Measurements from ENCODE around the gene C1orf21. TPM values are rescaled to one million over a fixed set of nuclear protein-coding genes. Genes with fewer than 3 reads are reported as not detected.

The C1orf21 gene
- total RNA-seq, 4 donors from 2014 or later, result 36.3 to 115 (median 79.4) TPM

GRCh38 chr1:184399192-184399847 lies 12.5 kb downstream of the C1orf21 start:
- no peak overlapping the region for H3K4me3 ChIP-seq
- H3K27me3 ChIP-seq, result no peaks in the 10 kb centered on the region
- TF ChIP-seq POLR2A (IDR thresholded peaks at IDR 0.05) (no peak), CTCF (IDR thresholded peaks at IDR 0.05) (no peak)
- DNase-seq, result no peak
- no peaks in the 10 kb centered on the region for H3K36me3 ChIP-seq
- no peaks in the 10 kb centered on the region for H3K4me1 ChIP-seq
- no peak overlapping the region for H3K27ac ChIP-seq
- no peaks in the 10 kb centered on the region for H3K9me3 ChIP-seq

DNA sequence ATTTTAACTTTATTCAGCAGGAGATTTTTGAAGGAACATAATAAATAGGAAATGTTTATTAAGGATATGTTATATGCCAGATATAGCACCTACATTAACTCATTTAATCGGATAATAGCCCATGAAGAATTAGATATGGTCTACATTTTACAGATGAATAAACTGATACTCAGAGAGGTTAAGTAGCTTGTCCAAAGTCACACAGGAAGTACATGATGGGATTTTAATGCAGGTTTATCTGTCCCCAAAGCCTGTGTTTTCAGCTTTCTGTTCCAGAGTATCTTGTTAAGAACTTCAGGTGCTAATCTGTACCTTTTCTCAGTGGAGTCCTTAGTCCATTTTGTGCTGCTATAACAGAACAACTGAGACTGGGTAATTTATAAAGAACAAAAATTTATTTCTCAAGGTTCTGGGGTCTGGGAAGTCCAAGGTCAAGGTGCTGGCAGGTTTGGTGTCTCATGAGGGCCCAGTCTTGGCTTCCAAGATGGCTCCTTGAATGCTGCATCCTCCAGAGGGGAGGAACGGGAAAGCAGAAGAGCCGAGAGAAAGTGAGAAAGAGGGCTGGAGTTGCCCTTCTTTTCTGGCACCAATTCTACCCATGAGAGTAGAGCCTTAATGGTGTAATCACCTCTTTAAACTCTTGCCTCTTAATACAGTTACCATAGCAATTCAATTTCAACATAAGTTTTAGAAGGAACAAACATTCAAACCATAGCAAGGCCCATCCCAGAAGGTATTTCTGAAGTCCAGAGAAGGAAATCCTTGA lies 17.3 kb downstream of the C1orf21 start:
- peaks cover 0 to 27% (median 0%) of the 10 kb centered on the region in 4 donors for H3K4me1 ChIP-seq
- no peak overlapping the region for H3K4me3 ChIP-seq
- no peaks in the 10 kb centered on the region for H3K27me3 ChIP-seq
- H3K36me3 ChIP-seq, result no peaks in the 10 kb centered on the region
- DNase-seq, result no peak
- H3K27ac ChIP-seq, result no peak overlapping the region
- TF ChIP-seq CTCF (IDR thresholded peaks at IDR 0.05) (no peak), POLR2A (IDR thresholded peaks at IDR 0.05) (no peak)
- H3K9me3 ChIP-seq, result no peaks in the 10 kb centered on the region

GRCh38 chr1:184404727-184405027 lies 17.8 kb downstream of the C1orf21 start:
- H3K9me3 ChIP-seq, result no peaks in the 10 kb centered on the region
- H3K27me3 ChIP-seq, result no peaks in the 10 kb centered on the region
- H3K4me3 ChIP-seq, result no peak overlapping the region
- no peak overlapping the region for H3K27ac ChIP-seq
- no peaks in the 10 kb centered on the region for H3K36me3 ChIP-seq
- TF ChIP-seq CTCF (IDR thresholded peaks at IDR 0.05) (no peak), POLR2A (IDR thresholded peaks at IDR 0.05) (no peak)
- DNase-seq, result no peak
- H3K4me1 ChIP-seq, result peaks cover 0 to 30% (median 0%) of the 10 kb centered on the region in 4 donors

- no peak for TF ChIP-seq POLR2A (IDR thresholded peaks at IDR 0.05)
- TF ChIP-seq CTCF (IDR thresholded peaks at IDR 0.05), result no peak
- no peak for DNase-seq
- Histone ChIP-seq H3K4me3 (no peak overlapping the region), H3K4me1 (peaks cover 0 to 30% (median 0%) of the 10 kb centered on the region in 4 donors), H3K9me3 (no peaks in the 10 kb centered on the region), H3K27ac (no peak overlapping the region), H3K27me3 (no peaks in the 10 kb centered on the region), H3K36me3 (no peaks in the 10 kb centered on the region)
Measured at GRCh38 chr1:184405094-184405800, 18.4 kb downstream of the C1orf21 start.

GRCh38 chr1:184405801-184406142 lies 18.9 kb downstream of the C1orf21 start:
- H3K27me3 ChIP-seq, result no peaks in the 10 kb centered on the region
- DNase-seq, result no peak
- no peak overlapping the region for H3K27ac ChIP-seq
- TF ChIP-seq CTCF (IDR thresholded peaks at IDR 0.05) (no peak), POLR2A (IDR thresholded peaks at IDR 0.05) (no peak)
- H3K4me3 ChIP-seq, result no peak overlapping the region
- H3K4me1 ChIP-seq, result peaks cover 0 to 30% (median 0%) of the 10 kb centered on the region in 4 donors
- no peaks in the 10 kb centered on the region for H3K36me3 ChIP-seq
- no peaks in the 10 kb centered on the region for H3K9me3 ChIP-seq

Measured in Peyer's patch (tissue), 4 donors.